Measurements from ENCODE around the gene CD52.

The CD52 gene

GRCh38 chr1:26335774-26336476 lies 18.2 kb downstream of the CD52 start:
- DNase-seq = no peak

GRCh38 chr1:26336477-26337205 lies 18.9 kb downstream of the CD52 start:
- DNase-seq = no peak

- DNase-seq = no peak
These were observed 19.4 kb downstream of the CD52 start for GRCh38 chr1:26337206-26337535.

- no peak for DNase-seq
These were observed 19.9 kb downstream of the CD52 start for GRCh38 chr1:26337625-26338024.

GRCh38 chr1:26338670-26339069 lies 20.9 kb downstream of the CD52 start:
- no peak for DNase-seq

- no peak for DNase-seq
These were observed 22.3 kb downstream of the CD52 start for GRCh38 chr1:26340047-26340481.

- DNase-seq = no peak
These were observed 26.6 kb downstream of the CD52 start for GRCh38 chr1:26344147-26344920.

GRCh38 chr1:26345718-26346117 lies 28.0 kb downstream of the CD52 start:
- no peak for DNase-seq

- DNase-seq = no peak
These were observed 28.7 kb downstream of the CD52 start for GRCh38 chr1:26346274-26347033.

- no peak for DNase-seq
These were observed 31.6 kb downstream of the CD52 start for GRCh38 chr1:26349188-26349876.

GRCh38 chr1:26349877-26350244 lies 32.1 kb downstream of the CD52 start:
- DNase-seq = no peak

- DNase-seq = no peak
These were observed 32.6 kb downstream of the CD52 start for GRCh38 chr1:26350343-26350700.

GRCh38 chr1:26350701-26351589 lies 33.2 kb downstream of the CD52 start:
- DNase-seq = no peak

- DNase-seq = no peak
These were observed 34.0 kb downstream of the CD52 start for GRCh38 chr1:26351590-26352337.

- no peak for DNase-seq
These were observed 34.6 kb downstream of the CD52 start for GRCh38 chr1:26352338-26352679.

- DNase-seq = no peak
These were observed 35.6 kb downstream of the CD52 start for GRCh38 chr1:26353210-26353859.

- DNase-seq = no peak
These were observed 36.4 kb downstream of the CD52 start, which contains the start of gene CRYBG2 for GRCh38 chr1:26353976-26354820. Gene CRYBG2, minus strand, starts transcription at chr1:26354130. Its CDS starts 7,473 bp downstream, at chr1:26346657.

- DNase-seq = no peak
These were observed 37.2 kb downstream of the CD52 start for GRCh38 chr1:26354972-26355371.

- DNase-seq = no peak
These were observed 38.3 kb downstream of the CD52 start for GRCh38 chr1:26356106-26356505.

Measured in left hindlimb (tissue), 1 donor.